T1000 (cell line): ENCODE results near the gene VPS36.
"Not testable (repeated sequence)": the region's sequence is repeated elsewhere in the genome, so short reads cannot be mapped to it uniquely, and the experiment has no call there.

Experiments
- DNase-seq: peaks from one replicate; lab custom pipeline; 2025; ENCODE audit warnings: mixed read lengths; lab: John Stamatoyannopoulos, UW

Gene VPS36

DNA sequence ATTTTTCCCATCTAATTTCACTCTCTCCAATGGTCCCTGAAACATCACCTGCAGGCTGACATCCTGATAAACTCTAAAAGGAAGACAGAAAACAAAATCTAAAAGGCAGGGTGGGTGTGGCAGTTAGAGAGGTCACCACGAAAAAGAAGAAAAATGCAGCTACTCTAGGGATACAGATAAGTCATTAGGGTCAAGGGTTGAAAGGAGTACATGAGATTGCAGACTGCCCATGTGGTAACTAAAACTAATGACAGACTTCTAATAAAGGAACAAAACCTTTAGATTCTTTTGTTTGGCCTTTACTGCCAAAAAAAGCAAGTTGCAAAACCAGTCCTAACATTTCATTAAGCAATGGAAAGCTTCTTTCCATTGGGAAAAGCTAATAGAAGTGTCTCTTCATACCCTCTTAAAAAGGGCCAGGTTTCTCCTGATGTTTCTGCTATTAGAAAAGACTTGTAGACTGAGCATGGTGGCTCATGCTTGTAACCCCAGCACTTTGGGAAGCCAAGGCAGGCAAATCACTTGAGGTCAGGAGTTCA, 75.5 kb downstream of the VPS36 start:
- DNase-seq, result no peak

DNA sequence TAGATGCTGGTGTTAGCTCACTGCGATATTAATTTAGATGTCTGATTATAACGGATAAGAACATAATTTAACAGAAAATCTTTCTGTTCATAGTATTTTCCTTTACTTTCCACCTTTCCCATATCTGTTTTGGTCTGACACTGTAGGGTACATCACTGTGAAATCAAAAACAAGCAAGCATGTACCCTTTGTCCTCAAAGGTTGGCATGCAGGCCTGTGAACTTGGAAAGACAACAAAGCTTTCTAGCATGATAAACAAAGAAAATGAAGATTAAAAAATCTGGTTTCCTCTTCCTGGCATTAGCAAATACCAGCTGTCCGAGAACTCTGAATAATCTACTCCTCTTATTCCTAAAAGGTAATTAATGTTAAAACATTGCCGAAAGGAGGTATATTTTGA, 76.0 kb downstream of the VPS36 start:
- DNase-seq, result no peak

- not testable (repeated sequence) for DNase-seq
Observed at GRCh38 chr13:52373277-52373676, 77.2 kb downstream of the VPS36 start.

DNA sequence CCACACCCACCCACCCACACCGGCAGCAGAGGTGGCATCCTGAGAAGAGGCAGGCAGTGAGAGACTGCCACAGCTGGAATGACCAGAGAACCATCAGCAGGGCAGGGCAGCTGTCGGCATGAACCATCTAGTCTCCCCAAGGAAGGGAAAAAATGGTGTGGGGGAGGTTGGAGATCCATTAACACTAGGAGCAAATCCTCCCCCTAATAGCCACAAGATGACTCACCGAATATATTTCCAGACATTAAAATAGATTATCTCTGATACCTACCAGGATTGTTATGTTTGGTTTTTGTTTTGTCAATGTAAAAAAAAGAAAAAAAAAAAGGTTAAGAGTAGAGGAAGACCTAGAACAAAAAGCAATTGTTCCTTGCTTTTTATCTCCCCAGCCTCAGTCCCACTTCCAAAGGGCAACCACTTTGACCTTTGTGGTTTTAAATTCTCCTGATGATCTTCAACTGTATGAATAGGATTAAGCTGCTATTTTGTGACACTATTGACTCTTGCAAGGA, 78.6 kb downstream of the VPS36 start:
- no peak for DNase-seq

GRCh38 chr13:52366291-52366690, 84.1 kb downstream of the VPS36 start:
- DNase-seq, result no peak
